Caco-2 (cell line): ENCODE results near the gene CAPZB. TPM values are rescaled to one million over a fixed set of nuclear protein-coding genes. Genes with fewer than 3 reads are reported as not detected.

Experiments used
- BruUV-seq: library from RNA; stranded (reverse); fragments of 400-500 nt; replicated peaks from 2 replicates; lab custom pipeline; 2021; lab: Mats Ljungman, UMichigan
- CTCF ChIA-PET: fragments of 300-600 bp; sonication (Branson Sonifier 250); formaldehyde crosslinking; loops from one replicate; lab custom pipeline; 2022; ENCODE audit warnings: antibody characterized with exemption; lab: Charles Lee
- POLR2A ChIA-PET: fragments of 300-600 bp; sonication (Branson Sonifier 250); formaldehyde crosslinking; loops from one replicate; lab custom pipeline; 2022; ENCODE audit warnings: antibody characterized with exemption; lab: Charles Lee
- DNase-seq, 2 experiments: peaks; one replicate each; pipeline versions ENCODE4 v3.0.0 to v3.0.0-alpha.2; 2020 to 2022
- H3K27me3 ChIP-seq: replicated peaks from 2 replicates; pipeline ENCODE4 v1.6.0; 2011; ENCODE audit warnings: low read length; ENCODE audit not compliant: control insufficient read depth, insufficient read depth
- H3K36me3 ChIP-seq: 2 replicates; pipeline ENCODE4 v1.5.1; 2011; ENCODE audit warnings: low read length; ENCODE audit not compliant: control insufficient read depth, insufficient read depth
- H3K4me1 ChIP-seq: fragments of 250-450 bp; sonication (Bioruptor Pico); 2 replicates; pipeline ENCODE4 v1.5.1; 2020; ENCODE audit warnings: mild to moderate bottlenecking
- H3K4me3 ChIP-seq: 2 replicates; pipeline ENCODE4 v1.5.1; 2011; ENCODE audit warnings: low read depth, mild to moderate bottlenecking, control low read depth, low read length
- H3K9me3 ChIP-seq: fragments of 250-450 bp; sonication (Bioruptor Pico); 2 replicates; pipeline ENCODE4 v1.5.1; 2020; ENCODE audit warnings: mild to moderate bottlenecking, moderate library complexity
- H3K27ac Mint-ChIP-seq: one replicate; pipeline ENCODE4 v1.8.0; 2022; ENCODE audit warnings: mixed read lengths; ENCODE audit not compliant: unreplicated experiment
- H3K27me3 Mint-ChIP-seq: one replicate; pipeline ENCODE4 v1.8.0; 2022; ENCODE audit warnings: mixed read lengths; ENCODE audit not compliant: insufficient read depth, unreplicated experiment
- H3K36me3 Mint-ChIP-seq: one replicate; pipeline ENCODE4 v1.8.0; 2022; ENCODE audit warnings: mild to moderate bottlenecking, mixed read lengths; ENCODE audit not compliant: insufficient read depth, unreplicated experiment
- H3K4me1 Mint-ChIP-seq: one replicate; pipeline ENCODE4 v1.8.0; 2022; ENCODE audit warnings: low read depth, mixed read lengths; ENCODE audit not compliant: unreplicated experiment
- H3K4me3 Mint-ChIP-seq: one replicate; pipeline ENCODE4 v1.8.0; 2022; ENCODE audit warnings: mild to moderate bottlenecking, moderate library complexity, mixed read lengths; ENCODE audit not compliant: unreplicated experiment
- H3K9me3 Mint-ChIP-seq: one replicate; pipeline ENCODE4 v1.8.0; 2022; ENCODE audit warnings: mixed read lengths; ENCODE audit not compliant: unreplicated experiment
- intact Hi-C: fragments of 100-400 bp; cut with micrococcal nuclease; formaldehyde crosslinking; loops from one replicate; pipeline ENCODE4 v1.10.0; 2022; ENCODE audit not compliant: unreplicated experiment
- total RNA-seq: library from RNA; stranded (reverse); gene quantifications from 2 replicates; pipeline ENCODE4 v1.2.3, GENCODE V29; 2022
- TF ChIP-seq, protein P1 (sequence below), 2 experiments: fragments of 200-600 bp in 1 of 2; IDR thresholded peaks; 1 replicate in 1 of 2; 2 replicates in 1 of 2; pipeline versions ENCODE4 v1.5.1 to v1.8.0; 2011 to 2022; ENCODE audit warnings: antibody characterized with exemption in 1 of 2, control low read depth in 1 of 2, inconsistent platforms in 1 of 2, low read depth in 1 of 2, low read length in 1 of 2, mild to moderate bottlenecking in 1 of 2, moderate library complexity in 1 of 2; ENCODE audit not compliant: insufficient read depth in 1 of 2, severe bottlenecking in 1 of 2, unreplicated experiment in 1 of 2

The CAPZB gene
- total RNA-seq, 1 experiment from 2014 or later: 205 TPM

DNA sequence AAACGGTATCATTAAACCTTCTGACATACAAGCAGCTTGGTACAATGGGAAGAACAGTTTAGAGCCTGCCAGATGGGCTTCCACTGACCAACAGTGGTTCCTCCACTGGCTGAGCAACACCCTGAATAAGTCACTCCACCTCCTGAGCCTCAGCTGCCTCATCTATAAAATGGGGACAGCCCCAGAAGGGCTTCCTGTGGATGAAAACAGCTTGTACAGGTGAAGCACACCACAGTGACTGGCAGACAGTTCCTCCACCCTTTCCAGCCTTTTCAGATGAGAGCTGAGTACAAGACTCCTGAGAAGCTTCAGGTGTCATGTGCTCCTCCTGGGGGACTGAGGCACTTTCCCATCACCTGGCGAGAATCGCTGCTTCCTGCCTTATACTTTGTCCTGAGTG is 2.1 kb downstream of the CAPZB start:
- Mint-ChIP-seq H3K9me3 (no peaks in the 10 kb centered on the region), H3K27me3 (no peaks in the 10 kb centered on the region), H3K4me3 (peak overlapping the region; percentile 91), H3K4me1 (peaks cover 17% of the 10 kb centered on the region), H3K36me3 (peaks cover 26% of the 10 kb centered on the region), H3K27ac (no peak overlapping the region)
- H3K27me3 ChIP-seq: no peaks in the 10 kb centered on the region
- CTCF ChIA-PET: no interaction called here
- H3K4me3 ChIP-seq: no peak overlapping the region; the same call in 1 of the 2 replicates
- intact Hi-C loops: no loop called here
- DNase-seq: no peak
- peaks cover 6% of the 10 kb centered on the region; the same call in 1 of the 2 replicates for H3K4me1 ChIP-seq
- TF ChIP-seq, protein P1, sequence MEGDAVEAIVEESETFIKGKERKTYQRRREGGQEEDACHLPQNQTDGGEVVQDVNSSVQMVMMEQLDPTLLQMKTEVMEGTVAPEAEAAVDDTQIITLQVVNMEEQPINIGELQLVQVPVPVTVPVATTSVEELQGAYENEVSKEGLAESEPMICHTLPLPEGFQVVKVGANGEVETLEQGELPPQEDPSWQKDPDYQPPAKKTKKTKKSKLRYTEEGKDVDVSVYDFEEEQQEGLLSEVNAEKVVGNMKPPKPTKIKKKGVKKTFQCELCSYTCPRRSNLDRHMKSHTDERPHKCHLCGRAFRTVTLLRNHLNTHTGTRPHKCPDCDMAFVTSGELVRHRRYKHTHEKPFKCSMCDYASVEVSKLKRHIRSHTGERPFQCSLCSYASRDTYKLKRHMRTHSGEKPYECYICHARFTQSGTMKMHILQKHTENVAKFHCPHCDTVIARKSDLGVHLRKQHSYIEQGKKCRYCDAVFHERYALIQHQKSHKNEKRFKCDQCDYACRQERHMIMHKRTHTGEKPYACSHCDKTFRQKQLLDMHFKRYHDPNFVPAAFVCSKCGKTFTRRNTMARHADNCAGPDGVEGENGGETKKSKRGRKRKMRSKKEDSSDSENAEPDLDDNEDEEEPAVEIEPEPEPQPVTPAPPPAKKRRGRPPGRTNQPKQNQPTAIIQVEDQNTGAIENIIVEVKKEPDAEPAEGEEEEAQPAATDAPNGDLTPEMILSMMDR (IDR thresholded peaks at IDR 0.05; ENCODE audit: insufficient read depth in 1 of 2, low read depth in 1 of 2, low read length in 1 of 2, severe bottlenecking in 1 of 2, unreplicated experiment in 1 of 2): no peak
- BruUV-seq: TSS peak; percentile 16
- H3K36me3 ChIP-seq: no peaks in the 10 kb centered on the region; the same call in 1 of the 2 replicates
- no peaks in the 10 kb centered on the region for H3K9me3 ChIP-seq
- POLR2A ChIA-PET: no interaction called here

DNA sequence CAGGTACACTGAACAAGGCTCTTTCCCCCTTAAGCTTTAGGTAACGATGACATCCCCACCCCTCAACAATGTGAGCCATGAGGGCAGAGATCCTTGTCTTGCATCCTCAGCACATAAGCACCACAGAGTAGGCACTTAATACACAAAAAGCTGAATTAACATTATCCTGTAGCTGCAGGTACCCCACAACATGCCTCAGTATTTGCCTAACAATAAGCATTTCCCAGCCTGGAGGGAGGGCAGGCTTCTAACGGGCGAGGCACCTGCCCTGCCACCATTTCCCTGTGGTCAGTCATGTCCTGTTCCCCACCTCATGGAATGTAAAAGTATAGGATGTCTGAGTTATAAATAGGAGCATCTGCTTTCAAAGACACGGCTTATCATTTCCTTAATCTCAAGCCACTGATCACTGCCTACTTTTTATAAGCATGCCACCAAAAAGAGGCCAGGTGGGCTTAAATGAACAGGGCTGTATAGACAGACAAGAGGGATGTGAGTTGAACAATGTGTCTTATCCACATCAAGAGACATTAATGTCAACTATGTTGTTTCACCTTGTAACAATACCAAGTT is 3.4 kb downstream of the CAPZB start:
- ChIA-PET POLR2A (interaction anchor here (0.6 kb wide), 1 partner anchor 130 kb away, joined by 4 read pairs; no protein-coding TSS in a partner anchor), CTCF (no interaction called here)
- peaks cover 6% of the 10 kb centered on the region; the same call in 1 of the 2 replicates for H3K4me1 ChIP-seq
- H3K9me3 ChIP-seq: no peaks in the 10 kb centered on the region
- BruUV-seq: no TSS peak
- DNase-seq: no peak
- TF ChIP-seq, protein P1 (IDR thresholded peaks at IDR 0.05; ENCODE audit: insufficient read depth in 1 of 2, low read depth in 1 of 2, low read length in 1 of 2, severe bottlenecking in 1 of 2, unreplicated experiment in 1 of 2): no peak
- Mint-ChIP-seq H3K9me3 (no peaks in the 10 kb centered on the region), H3K36me3 (peaks cover 26% of the 10 kb centered on the region), H3K27me3 (no peaks in the 10 kb centered on the region), H3K27ac (no peak overlapping the region), H3K4me1 (peaks cover 11% of the 10 kb centered on the region), H3K4me3 (no peak overlapping the region)
- no peaks in the 10 kb centered on the region; the same call in 1 of the 2 replicates for H3K36me3 ChIP-seq
- intact Hi-C loops: no loop called here
- H3K4me3 ChIP-seq: no peak overlapping the region
- no peaks in the 10 kb centered on the region for H3K27me3 ChIP-seq

DNA sequence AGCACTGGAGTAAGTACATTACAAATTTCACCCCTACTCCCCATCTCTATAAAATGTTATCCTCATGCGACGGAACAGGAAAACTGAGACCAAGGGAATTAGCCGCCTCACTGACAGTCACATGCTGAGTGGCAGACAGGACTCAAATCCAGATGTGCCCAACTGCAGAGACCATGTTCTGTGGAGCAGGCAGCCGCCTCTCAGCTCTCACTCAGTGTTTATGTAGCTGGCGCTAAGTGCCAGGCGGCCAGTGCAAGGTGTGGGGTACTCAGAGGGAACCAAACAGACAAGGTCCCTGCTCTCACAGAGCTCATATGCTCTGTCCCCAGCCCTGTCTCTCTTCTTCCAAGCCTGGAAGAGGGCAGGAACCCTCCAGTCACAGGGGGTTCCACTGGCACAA is 5.1 kb downstream of the CAPZB start:
- H3K27ac Mint-ChIP-seq: no peak overlapping the region
- no peak for DNase-seq
- Histone ChIP-seq H3K36me3 (no peaks in the 10 kb centered on the region; the same call in 1 of the 2 replicates), H3K4me3 (no peak overlapping the region), H3K9me3 (no peaks in the 10 kb centered on the region), H3K27me3 (no peaks in the 10 kb centered on the region), H3K4me1 (peaks cover 6% of the 10 kb centered on the region; the same call in 1 of the 2 replicates)
- H3K9me3 Mint-ChIP-seq: no peaks in the 10 kb centered on the region
- no TSS peak for BruUV-seq
- peaks cover 23% of the 10 kb centered on the region for H3K36me3 Mint-ChIP-seq
- H3K4me1 Mint-ChIP-seq: peaks cover 6% of the 10 kb centered on the region
- intact Hi-C loops: no loop called here
- ChIA-PET CTCF (no interaction called here), POLR2A (no interaction called here)
- H3K27me3 Mint-ChIP-seq: no peaks in the 10 kb centered on the region
- no peak overlapping the region for H3K4me3 Mint-ChIP-seq
- TF ChIP-seq, protein P1 (IDR thresholded peaks at IDR 0.05; ENCODE audit: insufficient read depth in 1 of 2, low read depth in 1 of 2, low read length in 1 of 2, severe bottlenecking in 1 of 2, unreplicated experiment in 1 of 2): no peak
